ENCODE data around the gene SFRP5. TPM values are rescaled to one million over a fixed set of nuclear protein-coding genes. Genes with fewer than 3 reads are reported as not detected.

The SFRP5 gene
- total RNA-seq, 1 experiment from 2014 or later = not detected

- H3K4me1 ChIP-seq (ENCODE audit: control insufficient read depth in 1 of 2, insufficient read depth in 2 of 2, low read length in 2 of 2) = peaks cover 2 to 9% of the 10 kb centered on the region in 2 experiments; a peak in 3 of 4 replicates
- ATAC-seq (no peak), DNase-seq (ENCODE audit: low read depth, low spot score) (no peak)
- H2AFZ ChIP-seq (ENCODE audit: low read depth, low read length, poor library complexity, severe bottlenecking) = no peak overlapping the region
- no peaks in the 10 kb centered on the region for H4K20me1 ChIP-seq (ENCODE audit: insufficient read depth)
- H3K9ac ChIP-seq (ENCODE audit: low read length) = no peak overlapping the region
- TF ChIP-seq TCF7L2 (IDR thresholded peaks at IDR 0.05; ENCODE audit: borderline replicate concordance, extremely low read depth, insufficient read depth, insufficient read length) = no peak
- TF ChIP-seq, protein P1, sequence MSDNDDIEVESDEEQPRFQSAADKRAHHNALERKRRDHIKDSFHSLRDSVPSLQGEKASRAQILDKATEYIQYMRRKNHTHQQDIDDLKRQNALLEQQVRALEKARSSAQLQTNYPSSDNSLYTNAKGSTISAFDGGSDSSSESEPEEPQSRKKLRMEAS (IDR thresholded peaks at IDR 0.05) = no peak
- TF ChIP-seq ELF1 (IDR thresholded peaks at IDR 0.05; ENCODE audit: borderline replicate concordance, low read depth) = no peak
- no peak for TF ChIP-seq ZFX (IDR thresholded peaks at IDR 0.05)
- no peaks in the 10 kb centered on the region for H3K9me2 ChIP-seq (ENCODE audit: insufficient read depth)
- no peaks in the 10 kb centered on the region for H3K36me3 ChIP-seq (ENCODE audit: control insufficient read depth in 1 of 2, insufficient read depth in 2 of 2, low read length in 2 of 2)
- intact Hi-C loops (cut with micrococcal nuclease) = no loop called here
- no peak overlapping the region for H3K4me3 ChIP-seq (replicated peaks in 1 of 2; ENCODE audit: low read depth in 1 of 2, low read length in 2 of 2)
- H3K79me2 ChIP-seq (ENCODE audit: insufficient read depth, low read length) = no peaks in the 10 kb centered on the region
- ChIA-PET RAD21 (ENCODE audit: low non-redundant PET in 1 of 2, low total read pairs in 2 of 2, uncharacterized antibody in 2 of 2, unreplicated experiment in 2 of 2) (interaction anchor here in 1 of 2 experiments (0.7 kb wide), 1 partner anchor 56 kb away, joined by 3 read pairs; no protein-coding TSS in a partner anchor), POLR2A (no interaction called here), CTCF (no interaction called here)
- no TSS peak for BruUV-seq (replicated peaks)
- H3K4me2 ChIP-seq (ENCODE audit: low read length) = no peak overlapping the region
- H3K27me3 ChIP-seq (ENCODE audit: insufficient read depth, low read length) = no peaks in the 10 kb centered on the region; the same call in 1 of the 2 replicates
- no peaks in the 10 kb centered on the region for H3K9me3 ChIP-seq (ENCODE audit: control insufficient read depth in 1 of 2, insufficient read depth in 1 of 2, low read depth in 1 of 2, low read length in 2 of 2)
- H3K27ac ChIP-seq (ENCODE audit: low read depth, low read length) = no peak overlapping the region
Observed at GRCh38 chr10:97805949-97806348, 34.1 kb upstream of the SFRP5 start.

GRCh38 chr10:97805096-97805884 is 33.5 kb upstream of the SFRP5 start:
- intact Hi-C loops (cut with micrococcal nuclease) = no loop called here
- CTCF ChIA-PET = no interaction called here
- H3K9ac ChIP-seq (ENCODE audit: low read length) = no peak overlapping the region
- no peaks in the 10 kb centered on the region for H3K79me2 ChIP-seq (ENCODE audit: insufficient read depth, low read length)
- POLR2A ChIA-PET = interaction anchor here (0.6 kb wide), 1 partner anchor 8 kb away, joined by 3 read pairs; no protein-coding TSS in a partner anchor
- H2AFZ ChIP-seq (ENCODE audit: low read depth, low read length, poor library complexity, severe bottlenecking) = no peak overlapping the region
- ATAC-seq (no peak), DNase-seq (ENCODE audit: low read depth, low spot score) (no peak)
- no peaks in the 10 kb centered on the region for H3K9me2 ChIP-seq (ENCODE audit: insufficient read depth)
- no peaks in the 10 kb centered on the region for H4K20me1 ChIP-seq (ENCODE audit: insufficient read depth)
- H3K27me3 ChIP-seq (ENCODE audit: insufficient read depth, low read length) = no peaks in the 10 kb centered on the region; the same call in 1 of the 2 replicates
- H3K36me3 ChIP-seq (ENCODE audit: control insufficient read depth in 1 of 2, insufficient read depth in 2 of 2, low read length in 2 of 2) = no peaks in the 10 kb centered on the region
- H3K4me2 ChIP-seq (ENCODE audit: low read length) = no peak overlapping the region
- peaks cover 2 to 3% of the 10 kb centered on the region in 2 experiments; a peak in 3 of 4 replicates for H3K4me1 ChIP-seq (ENCODE audit: control insufficient read depth in 1 of 2, insufficient read depth in 2 of 2, low read length in 2 of 2)
- BruUV-seq (replicated peaks) = no TSS peak
- no peak overlapping the region for H3K4me3 ChIP-seq (replicated peaks in 1 of 2; ENCODE audit: low read depth in 1 of 2, low read length in 2 of 2)
- no peaks in the 10 kb centered on the region for H3K9me3 ChIP-seq (ENCODE audit: control insufficient read depth in 1 of 2, insufficient read depth in 1 of 2, low read depth in 1 of 2, low read length in 2 of 2)
- RAD21 ChIA-PET (ENCODE audit: low non-redundant PET in 1 of 2, low total read pairs in 2 of 2, uncharacterized antibody in 2 of 2, unreplicated experiment in 2 of 2) = no interaction called here
- no peak overlapping the region for H3K27ac ChIP-seq (ENCODE audit: low read depth, low read length)
- TF ChIP-seq SP1 (IDR thresholded peaks at IDR 0.05; ENCODE audit: low read depth) = no peak
- TF ChIP-seq CEBPB (IDR thresholded peaks at IDR 0.05; ENCODE audit: low read depth) = no peak
- no peak for TF ChIP-seq POLR2A (IDR thresholded peaks at IDR 0.05; ENCODE audit: borderline replicate concordance, extremely low read depth, insufficient read depth, insufficient read length)
- no peak for TF ChIP-seq YY1 (IDR thresholded peaks at IDR 0.05; ENCODE audit: extremely low read depth, insufficient replicate concordance, low read depth, low read length)
- TF ChIP-seq CBX3 (IDR thresholded peaks at IDR 0.05; ENCODE audit: low read depth) = no peak
- TF ChIP-seq ELF1 (IDR thresholded peaks at IDR 0.05; ENCODE audit: borderline replicate concordance, low read depth) = no peak
- TF ChIP-seq, protein P2, sequence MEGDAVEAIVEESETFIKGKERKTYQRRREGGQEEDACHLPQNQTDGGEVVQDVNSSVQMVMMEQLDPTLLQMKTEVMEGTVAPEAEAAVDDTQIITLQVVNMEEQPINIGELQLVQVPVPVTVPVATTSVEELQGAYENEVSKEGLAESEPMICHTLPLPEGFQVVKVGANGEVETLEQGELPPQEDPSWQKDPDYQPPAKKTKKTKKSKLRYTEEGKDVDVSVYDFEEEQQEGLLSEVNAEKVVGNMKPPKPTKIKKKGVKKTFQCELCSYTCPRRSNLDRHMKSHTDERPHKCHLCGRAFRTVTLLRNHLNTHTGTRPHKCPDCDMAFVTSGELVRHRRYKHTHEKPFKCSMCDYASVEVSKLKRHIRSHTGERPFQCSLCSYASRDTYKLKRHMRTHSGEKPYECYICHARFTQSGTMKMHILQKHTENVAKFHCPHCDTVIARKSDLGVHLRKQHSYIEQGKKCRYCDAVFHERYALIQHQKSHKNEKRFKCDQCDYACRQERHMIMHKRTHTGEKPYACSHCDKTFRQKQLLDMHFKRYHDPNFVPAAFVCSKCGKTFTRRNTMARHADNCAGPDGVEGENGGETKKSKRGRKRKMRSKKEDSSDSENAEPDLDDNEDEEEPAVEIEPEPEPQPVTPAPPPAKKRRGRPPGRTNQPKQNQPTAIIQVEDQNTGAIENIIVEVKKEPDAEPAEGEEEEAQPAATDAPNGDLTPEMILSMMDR (IDR thresholded peaks at IDR 0.05 in 2 of 3, conservative IDR thresholded peaks at IDR 0.05 in 1 of 3; ENCODE audit: borderline replicate concordance in 1 of 3, insufficient read depth in 1 of 3, low read depth in 2 of 3, low read length in 2 of 3) = no peak
- TF ChIP-seq ZFX (IDR thresholded peaks at IDR 0.05) = no peak
- TF ChIP-seq, protein P3, sequence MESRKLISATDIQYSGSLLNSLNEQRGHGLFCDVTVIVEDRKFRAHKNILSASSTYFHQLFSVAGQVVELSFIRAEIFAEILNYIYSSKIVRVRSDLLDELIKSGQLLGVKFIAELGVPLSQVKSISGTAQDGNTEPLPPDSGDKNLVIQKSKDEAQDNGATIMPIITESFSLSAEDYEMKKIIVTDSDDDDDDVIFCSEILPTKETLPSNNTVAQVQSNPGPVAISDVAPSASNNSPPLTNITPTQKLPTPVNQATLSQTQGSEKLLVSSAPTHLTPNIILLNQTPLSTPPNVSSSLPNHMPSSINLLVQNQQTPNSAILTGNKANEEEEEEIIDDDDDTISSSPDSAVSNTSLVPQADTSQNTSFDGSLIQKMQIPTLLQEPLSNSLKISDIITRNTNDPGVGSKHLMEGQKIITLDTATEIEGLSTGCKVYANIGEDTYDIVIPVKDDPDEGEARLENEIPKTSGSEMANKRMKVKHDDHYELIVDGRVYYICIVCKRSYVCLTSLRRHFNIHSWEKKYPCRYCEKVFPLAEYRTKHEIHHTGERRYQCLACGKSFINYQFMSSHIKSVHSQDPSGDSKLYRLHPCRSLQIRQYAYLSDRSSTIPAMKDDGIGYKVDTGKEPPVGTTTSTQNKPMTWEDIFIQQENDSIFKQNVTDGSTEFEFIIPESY (IDR thresholded peaks at IDR 0.05; ENCODE audit: extremely low read depth, insufficient replicate concordance, low read length) = no peak
- TF ChIP-seq TCF7L2 (IDR thresholded peaks at IDR 0.05; ENCODE audit: borderline replicate concordance, extremely low read depth, insufficient read depth, insufficient read length) = no peak
- TF ChIP-seq EZH2 (IDR thresholded peaks at IDR 0.05) = no peak
- no peak for TF ChIP-seq ATF3 (IDR thresholded peaks at IDR 0.05)
- no peak for TF ChIP-seq ZNF274 (IDR thresholded peaks at IDR 0.05; ENCODE audit: low read depth, low read length)

Data from HCT116 (cell line).